DMS 273 (cell line): ENCODE data around the gene PLEKHH3.
A peak's percentile ranks its signal among the peaks of the same experiment; 100 is the strongest.

Experiments used
- DNase-seq: peaks from one replicate; lab custom pipeline; 2025; ENCODE audit not compliant: unreplicated experiment; lab: John Stamatoyannopoulos, UW

PLEKHH3 gene, protein sequence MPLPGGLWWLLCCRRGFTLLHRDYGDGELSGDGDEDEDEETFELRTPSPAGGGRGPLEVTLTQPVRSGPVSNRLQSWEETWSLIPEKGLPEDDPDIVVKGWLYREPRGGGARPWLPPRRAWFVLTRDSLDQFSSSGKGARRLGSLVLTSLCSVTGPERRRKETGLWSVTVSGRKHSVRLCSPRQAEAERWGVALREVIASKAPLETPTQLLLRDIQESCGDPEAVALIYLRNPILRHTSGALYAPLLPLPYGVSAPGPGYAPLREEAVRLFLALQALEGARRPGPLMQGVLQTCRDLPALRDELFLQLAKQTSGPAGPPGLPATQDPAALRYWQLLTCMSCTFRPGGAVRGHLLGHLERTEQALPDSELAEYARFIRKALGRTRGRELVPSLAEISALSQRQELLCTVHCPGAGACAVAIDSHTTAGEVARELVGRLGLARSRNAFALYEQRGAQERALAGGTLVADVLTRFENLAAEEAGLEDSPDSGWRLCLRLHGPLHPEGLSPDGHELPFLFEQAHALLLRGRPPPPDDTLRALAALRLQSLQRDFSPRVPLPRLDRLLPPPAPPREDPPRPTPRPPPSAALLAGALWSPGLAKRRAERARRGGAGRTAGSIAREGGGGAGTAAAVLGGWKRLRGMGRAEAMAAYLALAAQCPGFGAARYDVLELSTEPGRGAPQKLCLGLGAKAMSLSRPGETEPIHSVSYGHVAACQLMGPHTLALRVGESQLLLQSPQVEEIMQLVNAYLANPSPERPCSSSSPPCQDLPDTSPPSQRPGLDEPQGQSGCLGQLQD

GRCh38 chr17:42676424-42677011 is at the start of gene PLEKHH3:
TSS of gene PLEKHH3 (minus strand) at chr17:42676994. CDS start at chr17:42676563, 431 bp downstream.
- DNase-seq: peak; percentile 79

DNA sequence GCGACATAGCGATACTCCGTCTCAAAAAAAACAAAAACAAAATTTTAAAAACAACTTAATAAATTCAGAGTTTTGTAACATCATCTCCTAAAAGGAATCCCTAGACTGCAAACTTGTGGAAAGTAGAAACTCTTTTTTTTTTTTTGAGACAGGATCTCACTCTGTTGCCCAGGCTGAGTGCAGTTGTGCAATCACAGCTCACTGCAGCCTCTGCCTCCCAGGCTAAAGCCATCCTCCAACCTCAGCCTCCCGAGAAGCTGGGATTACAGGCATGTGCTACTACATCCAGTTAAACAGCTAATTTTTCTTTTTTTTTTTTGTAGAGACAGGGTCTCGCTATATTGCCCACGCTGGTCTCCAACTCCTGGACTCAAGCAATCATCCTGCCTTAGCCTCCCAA is 48.3 kb upstream of the PLEKHH3 start:
- no peak for DNase-seq

DNA sequence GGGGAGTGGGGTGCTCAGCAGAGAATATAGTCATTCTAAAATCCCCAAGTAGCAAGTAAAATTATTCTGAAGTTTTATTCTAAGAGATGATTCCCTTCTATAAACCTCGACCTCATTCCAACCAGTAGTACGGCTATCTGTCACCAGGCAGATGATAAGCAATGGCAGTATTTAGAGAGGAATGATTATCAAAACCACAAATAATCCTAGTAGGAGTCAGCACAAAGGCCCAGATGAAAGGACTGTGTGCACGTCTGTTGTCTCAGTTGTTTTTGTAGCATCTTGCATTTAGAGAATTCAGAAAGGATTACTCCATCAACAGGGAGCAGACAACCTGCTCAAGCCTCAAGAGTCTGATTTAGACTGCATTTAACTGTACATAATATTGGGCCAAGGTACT is 46.8 kb upstream of the PLEKHH3 start:
- DNase-seq: no peak

DNA sequence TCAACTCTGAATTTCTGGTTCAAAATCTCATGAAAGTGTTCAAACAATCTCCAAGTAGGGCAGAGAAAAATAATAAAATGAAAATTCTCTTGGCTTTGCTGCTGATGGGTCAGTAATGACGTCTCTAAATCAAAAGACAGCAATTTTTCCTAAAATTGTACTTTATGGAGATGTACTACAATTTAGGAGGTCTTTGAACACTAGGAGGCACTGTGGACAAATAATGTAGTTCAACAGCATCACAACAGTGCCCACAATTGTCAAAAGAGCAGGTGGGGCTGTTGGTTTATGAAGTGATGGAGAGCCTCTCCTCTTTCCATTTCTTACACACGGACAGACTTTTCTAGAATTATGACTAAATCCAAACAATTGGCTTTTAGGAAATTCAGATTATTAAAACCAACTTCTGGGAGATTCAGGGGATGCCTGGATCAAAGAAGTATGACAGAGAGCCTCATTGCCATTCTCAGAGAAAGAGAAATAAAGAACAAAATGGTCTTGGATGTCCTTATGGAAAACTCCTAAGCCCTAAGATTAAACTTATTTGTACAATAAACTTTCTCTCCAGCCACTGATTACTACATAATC is 44.3 kb upstream of the PLEKHH3 start:
- peak; percentile 84 for DNase-seq

DNA sequence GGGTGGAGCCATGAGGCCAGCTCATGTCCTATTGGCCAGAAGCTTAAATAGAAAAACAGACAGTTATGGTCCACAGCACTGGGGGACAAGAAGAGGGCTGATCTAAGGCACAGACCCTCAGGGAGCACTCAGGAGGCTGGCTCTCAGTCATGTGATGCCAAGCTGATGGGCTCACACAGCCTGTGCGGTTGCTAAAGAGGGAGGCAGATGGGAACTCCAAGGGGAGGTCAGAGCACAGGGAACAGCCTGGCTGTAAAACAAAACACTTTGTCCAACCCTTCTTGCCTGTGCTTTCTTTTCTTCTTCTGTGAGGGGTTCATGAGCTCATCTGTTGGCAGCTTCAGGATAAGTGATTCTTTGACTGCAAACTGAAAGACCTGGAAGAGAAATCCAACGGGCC is 32.8 kb upstream of the PLEKHH3 start:
- DNase-seq: peak; percentile 50

GRCh38 chr17:42708588-42708987 is 31.8 kb upstream of the PLEKHH3 start:
- no peak for DNase-seq

DNA sequence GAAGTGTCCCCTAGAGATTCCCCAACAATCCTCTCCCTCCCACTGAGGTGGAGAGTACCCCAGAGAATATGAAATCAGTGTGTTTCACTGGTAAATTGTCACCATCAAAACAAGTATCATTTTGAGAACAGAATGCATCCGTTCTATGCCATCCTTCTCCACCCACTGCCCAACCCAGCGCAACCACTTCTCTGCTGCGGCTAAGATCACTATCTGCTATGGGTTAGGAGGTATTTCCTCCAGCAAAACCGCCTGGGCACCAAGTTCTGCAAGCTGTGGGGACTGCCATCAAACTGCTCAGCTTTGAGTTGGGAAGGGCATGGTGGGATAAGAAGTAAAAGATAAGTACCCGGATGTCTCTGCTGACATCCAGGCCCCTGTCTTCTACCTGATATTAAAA is 29.9 kb upstream of the PLEKHH3 start:
- no peak for DNase-seq

- DNase-seq: no peak
Observed at GRCh38 chr17:42704837-42705494, 28.2 kb upstream of the PLEKHH3 start.

GRCh38 chr17:42704490-42704836 is 27.7 kb upstream of the PLEKHH3 start:
- no peak for DNase-seq

DNA sequence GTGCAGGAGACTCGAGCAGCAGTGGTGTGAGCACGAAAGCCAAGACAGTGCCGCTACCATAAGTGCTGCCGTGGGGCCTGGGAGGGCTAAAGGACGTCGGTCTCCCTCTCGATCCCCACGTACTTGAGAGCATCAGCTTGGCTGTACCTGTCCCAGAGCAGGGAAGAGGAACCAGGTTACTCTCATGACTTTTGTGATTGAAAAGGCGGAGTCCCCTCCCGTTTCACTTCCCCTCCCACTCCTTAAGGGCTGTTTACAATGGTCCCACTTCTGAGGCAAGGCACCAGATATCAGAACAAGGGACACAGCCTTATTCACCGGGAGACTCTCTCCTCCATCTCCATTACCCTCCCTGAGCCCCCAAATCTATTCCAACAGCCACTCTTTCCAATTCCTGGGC is 25.7 kb upstream of the PLEKHH3 start:
- DNase-seq: no peak

- no peak for DNase-seq
Observed at GRCh38 chr17:42700586-42701289, 23.9 kb upstream of the PLEKHH3 start.

- no peak for DNase-seq
Observed at GRCh38 chr17:42699415-42699740, 22.6 kb upstream of the PLEKHH3 start.

DNA sequence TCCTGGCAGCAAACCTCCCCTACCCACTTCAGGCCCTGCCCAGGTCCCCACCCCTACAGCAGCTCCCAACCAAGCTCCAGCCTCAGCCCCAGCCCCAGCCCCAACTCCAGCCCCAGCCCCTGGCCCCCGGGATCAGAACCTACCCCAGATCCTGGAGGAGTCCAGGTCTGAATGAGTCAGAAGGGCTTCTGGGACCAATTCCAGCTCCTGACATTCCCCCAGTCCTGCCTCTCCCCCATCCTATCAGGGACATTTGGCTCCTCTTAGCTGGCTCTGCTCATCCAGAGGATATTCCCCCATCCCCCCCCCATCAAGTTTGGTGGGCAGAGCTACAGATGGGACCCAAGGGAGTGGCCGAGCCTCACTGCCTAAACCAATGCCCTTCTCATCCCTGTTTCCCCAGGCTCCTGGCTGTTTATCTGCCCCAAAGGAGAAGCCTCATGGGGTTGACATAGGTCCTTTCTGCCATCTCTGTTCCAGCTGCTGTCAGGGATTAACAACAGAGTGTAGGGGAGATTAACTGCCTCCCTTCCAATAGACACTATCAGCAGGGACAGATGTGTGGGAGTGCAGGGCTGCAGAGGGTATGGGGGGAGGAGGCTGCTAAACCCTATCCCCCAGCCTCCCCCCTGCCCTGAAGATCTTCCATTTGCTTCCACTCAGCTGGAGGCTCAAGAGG is 22.1 kb upstream of the PLEKHH3 start:
- DNase-seq: peak; percentile 64

- no peak for DNase-seq
Observed at GRCh38 chr17:42697108-42697811, 20.5 kb upstream of the PLEKHH3 start.

GRCh38 chr17:42695500-42695899 is 18.7 kb upstream of the PLEKHH3 start:
- no peak for DNase-seq

GRCh38 chr17:42694524-42694923 is 17.7 kb upstream of the PLEKHH3 start:
- DNase-seq: no peak

- no peak for DNase-seq
Observed at GRCh38 chr17:42692489-42692888, 15.7 kb upstream of the PLEKHH3 start.

DNA sequence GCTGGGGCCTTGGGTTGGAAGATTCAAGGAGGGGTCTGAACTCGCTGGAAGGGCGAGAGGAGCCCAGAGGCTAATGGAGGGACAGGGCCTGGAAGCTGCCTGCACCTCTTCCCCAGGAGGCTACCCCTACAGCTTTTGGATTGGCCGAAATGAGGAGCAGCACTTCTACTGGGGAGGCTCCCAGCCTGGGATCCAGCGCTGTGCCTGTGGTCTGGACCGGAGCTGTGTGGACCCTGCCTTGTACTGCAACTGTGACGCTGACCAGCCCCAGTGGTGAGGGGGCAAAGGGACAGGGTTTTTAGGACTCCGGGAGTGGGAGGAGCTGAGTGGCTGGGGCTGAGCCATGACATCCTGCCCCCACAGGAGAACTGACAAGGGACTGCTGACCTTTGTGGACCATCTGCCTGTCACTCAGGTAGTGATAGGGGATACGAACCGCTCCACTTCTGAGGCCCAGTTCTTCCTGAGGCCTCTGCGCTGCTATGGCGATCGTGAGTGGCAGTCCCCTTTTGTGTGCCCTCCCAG is 14.3 kb upstream of the PLEKHH3 start:
- DNase-seq: no peak

GRCh38 chr17:42690596-42690995 is 13.8 kb upstream of the PLEKHH3 start:
- DNase-seq: no peak
